ENCODE results near the gene S100A4. TPM values are rescaled to one million over a fixed set of nuclear protein-coding genes. Genes with fewer than 3 reads are reported as not detected.
A peak's percentile ranks its signal among the peaks of the same experiment; 100 is the strongest.

S100A4 gene
- total RNA-seq, 1 donor from 2014 or later = 2.8 TPM

GRCh38 chr1:153536012-153536670 is 9.5 kb downstream of the S100A4 start:
- Mint-ChIP-seq H3K4me3 (ENCODE audit: unreplicated experiment) (peak overlapping the region; percentile 86), H3K9me3 (ENCODE audit: unreplicated experiment) (no peaks in the 10 kb centered on the region), H3K27ac (ENCODE audit: unreplicated experiment) (no peak overlapping the region), H3K36me3 (ENCODE audit: low read depth, unreplicated experiment) (no peaks in the 10 kb centered on the region), H3K27me3 (ENCODE audit: unreplicated experiment) (peaks cover 15% of the 10 kb centered on the region), H3K4me1 (ENCODE audit: unreplicated experiment) (peaks cover 21% of the 10 kb centered on the region)
- TF ChIP-seq CTCF (IDR thresholded peaks at IDR 0.05; ENCODE audit: unreplicated experiment) = no peak
- no peak for DNase-seq (ENCODE audit: low spot score)

DNA sequence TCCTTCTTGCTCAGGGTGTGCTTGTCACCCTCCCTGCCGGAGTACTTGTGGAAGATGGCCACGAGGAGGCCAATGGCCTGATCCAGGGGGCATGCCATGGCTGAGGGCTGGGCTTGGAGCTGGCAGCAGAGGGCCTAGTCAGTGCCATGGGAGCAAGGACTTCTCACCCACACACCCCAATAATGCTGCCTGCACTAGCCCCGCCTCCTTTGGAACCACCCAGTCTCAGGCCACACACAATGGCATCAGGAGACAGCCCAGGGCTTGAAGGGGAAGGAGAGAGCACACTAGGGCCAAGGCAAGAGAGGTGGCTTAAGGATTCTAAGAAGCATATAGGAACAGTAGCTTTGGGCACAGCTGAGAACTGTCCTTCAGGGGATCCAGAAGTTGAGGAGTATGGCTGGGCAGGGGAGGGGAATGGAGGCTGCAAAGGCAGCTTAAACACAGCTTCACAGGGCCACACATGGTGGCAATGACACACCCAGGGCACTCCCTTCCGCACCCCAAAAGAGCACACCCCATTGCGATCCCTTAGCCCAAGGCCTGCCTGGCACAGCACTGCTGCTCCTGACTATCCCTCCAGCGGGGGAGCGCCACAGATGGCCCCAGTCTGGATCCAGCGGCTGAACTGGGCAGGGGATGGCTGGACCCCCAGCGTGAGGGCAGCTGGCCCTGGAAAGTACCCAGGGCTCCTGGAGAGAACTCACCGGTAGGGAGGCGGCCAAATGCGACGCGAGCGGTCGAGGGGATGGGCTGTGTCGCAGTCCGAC is 10.2 kb downstream of the S100A4 start, which contains the start of gene S100A6:
Gene S100A6, minus strand, starts transcription at position 750 of the 770 bp plus-strand sequence. Its CDS starts 652 bp downstream, at position 98.
- Mint-ChIP-seq H3K27me3 (ENCODE audit: unreplicated experiment) (peaks cover 15% of the 10 kb centered on the region), H3K4me3 (ENCODE audit: unreplicated experiment) (peak within 1 kb of the TSS; percentile 86), H3K36me3 (ENCODE audit: low read depth, unreplicated experiment) (no peaks in the 10 kb centered on the region), H3K9me3 (ENCODE audit: unreplicated experiment) (no peaks in the 10 kb centered on the region), H3K27ac (ENCODE audit: unreplicated experiment) (no peak within 1 kb of the TSS), H3K4me1 (ENCODE audit: unreplicated experiment) (peaks cover 21% of the 10 kb centered on the region)
- no peak for TF ChIP-seq CTCF (IDR thresholded peaks at IDR 0.05; ENCODE audit: unreplicated experiment)
- no peak for DNase-seq (ENCODE audit: low spot score)

DNA sequence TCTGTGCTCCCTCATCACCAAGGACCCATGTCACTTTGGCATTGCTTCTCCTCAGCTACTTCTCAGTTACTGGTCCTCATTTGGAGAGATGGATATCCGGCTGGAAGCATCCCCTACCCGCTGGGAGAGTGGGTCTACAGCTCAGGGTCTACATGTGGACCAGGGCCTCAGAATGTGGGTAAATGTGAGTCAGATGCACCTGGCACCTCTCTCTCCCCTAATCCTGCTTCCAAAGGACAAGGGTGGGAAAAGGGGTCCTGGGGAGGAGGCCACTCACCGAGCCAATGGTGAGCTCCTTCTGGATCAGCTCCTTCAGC is 10.7 kb downstream of the S100A4 start:
- peaks cover 12% of the 10 kb centered on the region for H3K27me3 Mint-ChIP-seq (ENCODE audit: unreplicated experiment)
- H3K36me3 Mint-ChIP-seq (ENCODE audit: low read depth, unreplicated experiment) = no peaks in the 10 kb centered on the region
- DNase-seq (ENCODE audit: low spot score) = no peak
- peaks cover 17% of the 10 kb centered on the region for H3K4me1 Mint-ChIP-seq (ENCODE audit: unreplicated experiment)
- H3K27ac Mint-ChIP-seq (ENCODE audit: unreplicated experiment) = no peak overlapping the region
- no peak overlapping the region for H3K4me3 Mint-ChIP-seq (ENCODE audit: unreplicated experiment)
- no peaks in the 10 kb centered on the region for H3K9me3 Mint-ChIP-seq (ENCODE audit: unreplicated experiment)
- TF ChIP-seq CTCF (IDR thresholded peaks at IDR 0.05; ENCODE audit: unreplicated experiment) = no peak

DNA sequence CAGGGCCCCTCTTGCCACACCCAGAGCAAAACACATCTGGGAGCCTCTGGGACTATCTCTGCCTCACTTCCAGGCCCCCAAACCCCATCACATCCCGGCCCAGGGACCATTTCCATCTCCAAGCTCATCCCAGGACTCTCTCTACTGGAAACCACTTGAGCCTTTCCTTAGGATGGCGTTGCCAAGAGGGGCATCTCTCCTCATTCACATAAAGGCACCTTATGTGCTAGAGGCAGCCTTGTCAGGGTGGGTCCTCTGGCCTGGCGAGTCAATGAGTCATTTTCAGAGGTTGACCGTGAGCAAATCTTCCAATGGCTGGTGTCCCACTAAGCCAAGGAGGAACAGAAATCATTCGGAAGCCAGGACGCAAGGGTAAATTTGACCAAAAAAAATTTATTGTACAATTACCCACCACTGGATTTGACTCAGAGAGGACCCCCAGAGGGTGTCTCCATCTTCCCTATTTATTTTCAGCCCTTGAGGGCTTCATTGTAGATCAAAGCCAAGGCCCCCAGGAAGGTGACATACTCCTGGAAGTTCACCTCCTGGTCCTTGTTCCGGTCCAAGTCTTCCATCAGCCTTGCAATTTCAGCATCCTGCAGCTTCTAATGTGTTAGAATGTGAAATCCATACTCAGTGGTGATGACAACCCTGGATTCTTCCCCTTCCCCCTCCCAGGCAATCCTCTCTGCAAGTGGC is 11.2 kb downstream of the S100A4 start:
- no peak for TF ChIP-seq CTCF (IDR thresholded peaks at IDR 0.05; ENCODE audit: unreplicated experiment)
- no peaks in the 10 kb centered on the region for H3K36me3 Mint-ChIP-seq (ENCODE audit: low read depth, unreplicated experiment)
- H3K27me3 Mint-ChIP-seq (ENCODE audit: unreplicated experiment) = peaks cover 12% of the 10 kb centered on the region
- no peaks in the 10 kb centered on the region for H3K9me3 Mint-ChIP-seq (ENCODE audit: unreplicated experiment)
- DNase-seq (ENCODE audit: low spot score) = no peak
- H3K4me3 Mint-ChIP-seq (ENCODE audit: unreplicated experiment) = no peak overlapping the region
- H3K27ac Mint-ChIP-seq (ENCODE audit: unreplicated experiment) = no peak overlapping the region
- peaks cover 17% of the 10 kb centered on the region for H3K4me1 Mint-ChIP-seq (ENCODE audit: unreplicated experiment)
